ENCODE results near the gene MRPL49. TPM values are rescaled to one million over a fixed set of nuclear protein-coding genes. Genes with fewer than 3 reads are reported as not detected.

The MRPL49 gene
- total and polyA plus RNA-seq, 2 donors (not counting 3 experiments of a cell fraction or from before 2014, with no cell fraction given), result 49.7 to 90.4 TPM

- Histone ChIP-seq H3K9me1 (replicated peaks; ENCODE audit: control insufficient read depth, extremely low read depth, insufficient read depth, low read length) (no peaks in the 10 kb centered on the region), H3K36me3 (ENCODE audit: control insufficient read depth in 2 of 2, extremely low read depth in 1 of 2, insufficient read depth in 2 of 2, low read length in 2 of 2) (peaks cover 0 to 18% of the 10 kb centered on the region in 2 experiments), H3K9me3 (replicated peaks; ENCODE audit: control insufficient read depth, insufficient read depth, low read length) (no peaks in the 10 kb centered on the region), H3K4me3 (replicated peaks in 1 of 3; ENCODE audit: insufficient read depth in 1 of 3, low read depth in 1 of 3, low read length in 3 of 3) (no peak overlapping the region), H3K79me2 (ENCODE audit: control insufficient read depth, insufficient read depth, low read length) (peaks cover 6% of the 10 kb centered on the region), H2AFZ (ENCODE audit: low read depth, low read length) (no peak overlapping the region), H3K4me1 (ENCODE audit: control insufficient read depth, extremely low read depth, insufficient read depth, low read length) (peaks cover 7% of the 10 kb centered on the region), H4K20me1 (replicated peaks; ENCODE audit: control insufficient read depth, extremely low read depth, insufficient read depth, low read length) (no peaks in the 10 kb centered on the region), H3K27ac (ENCODE audit: insufficient read depth, low read depth, low read length) (no peak overlapping the region), H3K27me3 (ENCODE audit: control insufficient read depth in 2 of 2, insufficient read depth in 2 of 2, low read length in 2 of 2) (no peaks in the 10 kb centered on the region), H3K9ac (replicated peaks; ENCODE audit: extremely low read depth, insufficient read depth, low read length) (no peak overlapping the region), H3K4me2 (ENCODE audit: insufficient read depth, low read length) (no peak overlapping the region)
- intact Hi-C loops (cut with micrococcal nuclease), result no loop called here
- FAIRE-seq, result no peak
- no peak for DNase-seq (ENCODE audit: low read depth, low spot score)
- ChIA-PET CTCF (no interaction called here), POLR2A (no interaction called here)
- TF ChIP-seq MAX (IDR thresholded peaks at IDR 0.05; ENCODE audit: insufficient read depth, insufficient read length) (no peak), FOS (IDR thresholded peaks at IDR 0.05; ENCODE audit: borderline replicate concordance, insufficient read depth, low read length) (no peak), JUN (IDR thresholded peaks at IDR 0.05; ENCODE audit: borderline replicate concordance, insufficient read depth, insufficient read length, low read depth) (no peak), GATA2 (IDR thresholded peaks at IDR 0.05; ENCODE audit: insufficient read depth, insufficient read length, low read depth, low read length) (no peak), EZH2 (IDR thresholded peaks at IDR 0.05; ENCODE audit: borderline replicate concordance, low read depth, low read length, severe bottlenecking) (no peak)
- TF ChIP-seq, protein P1, sequence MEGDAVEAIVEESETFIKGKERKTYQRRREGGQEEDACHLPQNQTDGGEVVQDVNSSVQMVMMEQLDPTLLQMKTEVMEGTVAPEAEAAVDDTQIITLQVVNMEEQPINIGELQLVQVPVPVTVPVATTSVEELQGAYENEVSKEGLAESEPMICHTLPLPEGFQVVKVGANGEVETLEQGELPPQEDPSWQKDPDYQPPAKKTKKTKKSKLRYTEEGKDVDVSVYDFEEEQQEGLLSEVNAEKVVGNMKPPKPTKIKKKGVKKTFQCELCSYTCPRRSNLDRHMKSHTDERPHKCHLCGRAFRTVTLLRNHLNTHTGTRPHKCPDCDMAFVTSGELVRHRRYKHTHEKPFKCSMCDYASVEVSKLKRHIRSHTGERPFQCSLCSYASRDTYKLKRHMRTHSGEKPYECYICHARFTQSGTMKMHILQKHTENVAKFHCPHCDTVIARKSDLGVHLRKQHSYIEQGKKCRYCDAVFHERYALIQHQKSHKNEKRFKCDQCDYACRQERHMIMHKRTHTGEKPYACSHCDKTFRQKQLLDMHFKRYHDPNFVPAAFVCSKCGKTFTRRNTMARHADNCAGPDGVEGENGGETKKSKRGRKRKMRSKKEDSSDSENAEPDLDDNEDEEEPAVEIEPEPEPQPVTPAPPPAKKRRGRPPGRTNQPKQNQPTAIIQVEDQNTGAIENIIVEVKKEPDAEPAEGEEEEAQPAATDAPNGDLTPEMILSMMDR (IDR thresholded peaks at IDR 0.05; ENCODE audit: extremely low read depth in 1 of 2, insufficient read depth in 1 of 2, low read depth in 1 of 2, low read length in 2 of 2), result no peak
- dilution Hi-C loops (cut with MboI; ENCODE audit: extremely low pct_ligation_motif_present, low sequenced_read_pairs), result no loop called here
- BruUV-seq (replicated peaks), result no TSS peak
Measured at GRCh38 chr11:65107078-65107477, 15.0 kb upstream of the MRPL49 start.
